ENCODE results near the gene IQGAP2. TPM values are rescaled to one million over a fixed set of nuclear protein-coding genes. Genes with fewer than 3 reads are reported as not detected.

Gene IQGAP2
- total RNA-seq, 1 experiment from 2014 or later = 3.6 TPM

GRCh38 chr5:76475385-76475784 is 72.3 kb downstream of the IQGAP2 start:
- DNase-seq (ENCODE audit: low spot score) = no peak

GRCh38 chr5:76475936-76476335 is 72.9 kb downstream of the IQGAP2 start:
- DNase-seq (ENCODE audit: low spot score) = no peak

GRCh38 chr5:76476474-76477038 is 73.5 kb downstream of the IQGAP2 start:
- no peak for DNase-seq (ENCODE audit: low spot score)

- no peak for DNase-seq (ENCODE audit: low spot score)
Observed at GRCh38 chr5:76477061-76477460, 74.0 kb downstream of the IQGAP2 start.

- DNase-seq (ENCODE audit: low spot score) = no peak
Observed at GRCh38 chr5:76477571-76477970, 74.5 kb downstream of the IQGAP2 start.

- DNase-seq (ENCODE audit: low spot score) = no peak
Observed at GRCh38 chr5:76479281-76479680, 76.2 kb downstream of the IQGAP2 start.

GRCh38 chr5:76479973-76480667 is 77.0 kb downstream of the IQGAP2 start:
- no peak for DNase-seq (ENCODE audit: low spot score)

- no peak for DNase-seq (ENCODE audit: low spot score)
Observed at GRCh38 chr5:76482984-76483383, 79.9 kb downstream of the IQGAP2 start.

GRCh38 chr5:76483433-76483832 is 80.3 kb downstream of the IQGAP2 start:
- DNase-seq (ENCODE audit: low spot score) = no peak

GRCh38 chr5:76483881-76484280 is 80.8 kb downstream of the IQGAP2 start:
- no peak for DNase-seq (ENCODE audit: low spot score)

- DNase-seq (ENCODE audit: low spot score) = no peak
Observed at GRCh38 chr5:76485511-76485910, 82.4 kb downstream of the IQGAP2 start.

GRCh38 chr5:76487386-76487785 is 84.3 kb downstream of the IQGAP2 start:
- DNase-seq (ENCODE audit: low spot score) = no peak

GRCh38 chr5:76487821-76488220 is 84.7 kb downstream of the IQGAP2 start:
- no peak for DNase-seq (ENCODE audit: low spot score)

- DNase-seq (ENCODE audit: low spot score) = no peak
Observed at GRCh38 chr5:76488969-76489368, 85.9 kb downstream of the IQGAP2 start.

- no peak for DNase-seq (ENCODE audit: low spot score)
Observed at GRCh38 chr5:76489877-76490688, 87.0 kb downstream of the IQGAP2 start.

GRCh38 chr5:76490960-76491359 is 87.9 kb downstream of the IQGAP2 start:
- no peak for DNase-seq (ENCODE audit: low spot score)

- DNase-seq (ENCODE audit: low spot score) = no peak
Observed at GRCh38 chr5:76492819-76493189, 89.7 kb downstream of the IQGAP2 start.

GRCh38 chr5:76493190-76493837 is 90.2 kb downstream of the IQGAP2 start:
- no peak for DNase-seq (ENCODE audit: low spot score)

GRCh38 chr5:76494201-76494600 is 91.1 kb downstream of the IQGAP2 start:
- no peak for DNase-seq (ENCODE audit: low spot score)

GRCh38 chr5:76495870-76496269 is 92.8 kb downstream of the IQGAP2 start:
- no peak for DNase-seq (ENCODE audit: low spot score)

GRCh38 chr5:76497065-76497460 is 94.0 kb downstream of the IQGAP2 start:
- no peak for DNase-seq (ENCODE audit: low spot score)

GRCh38 chr5:76497986-76498717 is 95.1 kb downstream of the IQGAP2 start:
- no peak for DNase-seq (ENCODE audit: low spot score)
